ENCODE data around the gene PGD. TPM values are rescaled to one million over a fixed set of nuclear protein-coding genes. Genes with fewer than 3 reads are reported as not detected.

PGD gene
- 10 to 100 TPM; 42.3 to 78.8 (median 77.7) TPM for total RNA-seq

- H3K4me1 ChIP-seq, result peaks cover 26% of the 10 kb centered on the region
- H3K27me3 ChIP-seq, result no peaks in the 10 kb centered on the region
- no peaks in the 10 kb centered on the region for H3K9me3 ChIP-seq
- H3K4me3 ChIP-seq, result peak within 1 kb of the TSS; percentile 66
- DNase-seq (ENCODE audit: low spot score in 2 of 2), result peak; percentile 99 to 100
- H3K36me3 ChIP-seq, result peaks cover 17% of the 10 kb centered on the region
- TF ChIP-seq POLR2AphosphoS5 (IDR thresholded peaks at IDR 0.05) (peak in 1 of 3 donors; percentile 66), POLR2A (IDR thresholded peaks at IDR 0.05) (peak; percentile 21 to 63)
- TF ChIP-seq, protein P1, sequence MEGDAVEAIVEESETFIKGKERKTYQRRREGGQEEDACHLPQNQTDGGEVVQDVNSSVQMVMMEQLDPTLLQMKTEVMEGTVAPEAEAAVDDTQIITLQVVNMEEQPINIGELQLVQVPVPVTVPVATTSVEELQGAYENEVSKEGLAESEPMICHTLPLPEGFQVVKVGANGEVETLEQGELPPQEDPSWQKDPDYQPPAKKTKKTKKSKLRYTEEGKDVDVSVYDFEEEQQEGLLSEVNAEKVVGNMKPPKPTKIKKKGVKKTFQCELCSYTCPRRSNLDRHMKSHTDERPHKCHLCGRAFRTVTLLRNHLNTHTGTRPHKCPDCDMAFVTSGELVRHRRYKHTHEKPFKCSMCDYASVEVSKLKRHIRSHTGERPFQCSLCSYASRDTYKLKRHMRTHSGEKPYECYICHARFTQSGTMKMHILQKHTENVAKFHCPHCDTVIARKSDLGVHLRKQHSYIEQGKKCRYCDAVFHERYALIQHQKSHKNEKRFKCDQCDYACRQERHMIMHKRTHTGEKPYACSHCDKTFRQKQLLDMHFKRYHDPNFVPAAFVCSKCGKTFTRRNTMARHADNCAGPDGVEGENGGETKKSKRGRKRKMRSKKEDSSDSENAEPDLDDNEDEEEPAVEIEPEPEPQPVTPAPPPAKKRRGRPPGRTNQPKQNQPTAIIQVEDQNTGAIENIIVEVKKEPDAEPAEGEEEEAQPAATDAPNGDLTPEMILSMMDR (IDR thresholded peaks at IDR 0.05), result no peak
- WGBS, result under 1% methylated on average over 53 of the region's 76 CpGs
- H3K27ac ChIP-seq, result peak within 1 kb of the TSS; percentile 81
Measured at GRCh38 chr1:10398734-10399443, at the start of gene PGD. Gene PGD, plus strand, starts transcription at chr1:10399064. Its CDS starts 54 bp downstream, at chr1:10399118.

GRCh38 chr1:10353282-10353681 lies 45.6 kb upstream of the PGD start:
- Histone ChIP-seq H3K4me3 (no peak overlapping the region), H3K27ac (no peak overlapping the region), H3K4me1 (no peaks in the 10 kb centered on the region), H3K9me3 (no peaks in the 10 kb centered on the region), H3K27me3 (no peaks in the 10 kb centered on the region), H3K36me3 (peaks cover 50% of the 10 kb centered on the region)
- 61% methylated on average over 4 of the region's 4 CpGs for WGBS
- DNase-seq (ENCODE audit: low spot score in 2 of 2), result no peak
- TF ChIP-seq POLR2AphosphoS5 (IDR thresholded peaks at IDR 0.05) (no peak), EP300 (IDR thresholded peaks at IDR 0.05) (no peak), POLR2A (IDR thresholded peaks at IDR 0.05) (no peak)
- TF ChIP-seq, protein P1 (IDR thresholded peaks at IDR 0.05), result no peak

- H3K4me1 ChIP-seq, result no peaks in the 10 kb centered on the region
- DNase-seq (ENCODE audit: low spot score in 2 of 2), result no peak
- TF ChIP-seq, protein P1 (IDR thresholded peaks at IDR 0.05), result no peak
- TF ChIP-seq EP300 (IDR thresholded peaks at IDR 0.05) (no peak), POLR2AphosphoS5 (IDR thresholded peaks at IDR 0.05) (no peak)
- H3K36me3 ChIP-seq, result peaks cover 46% of the 10 kb centered on the region
- no peak overlapping the region for H3K4me3 ChIP-seq
- H3K27me3 ChIP-seq, result no peaks in the 10 kb centered on the region
- no peak overlapping the region for H3K27ac ChIP-seq
- WGBS, result 49% methylated on average over 2 of the region's 2 CpGs
- H3K9me3 ChIP-seq, result no peaks in the 10 kb centered on the region
Measured at GRCh38 chr1:10353693-10354092, 45.2 kb upstream of the PGD start.

DNA sequence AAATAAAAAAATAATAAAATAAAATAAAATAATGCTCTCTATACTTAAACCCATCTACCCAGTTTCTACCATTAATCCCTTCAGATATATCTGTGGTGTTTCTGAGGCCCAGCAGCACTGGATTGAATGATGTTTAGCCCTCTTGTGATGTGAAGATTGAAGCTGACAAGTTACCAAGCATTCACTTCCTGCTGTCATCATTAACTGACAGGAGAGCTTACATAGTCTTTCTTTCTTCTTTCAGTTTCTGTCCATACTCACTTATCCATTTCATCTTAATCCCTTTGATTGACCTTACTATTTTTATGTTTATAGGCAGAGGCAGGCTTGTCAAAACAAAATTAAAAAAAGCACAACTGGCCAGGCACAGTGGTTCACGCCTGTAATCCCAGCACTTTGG lies 38.8 kb upstream of the PGD start:
- DNase-seq (ENCODE audit: low spot score in 2 of 2), result no peak
- Histone ChIP-seq H3K9me3 (no peaks in the 10 kb centered on the region), H3K36me3 (peaks cover 49% of the 10 kb centered on the region), H3K4me3 (no peak overlapping the region), H3K4me1 (no peaks in the 10 kb centered on the region), H3K27me3 (no peaks in the 10 kb centered on the region), H3K27ac (no peak overlapping the region)
- TF ChIP-seq EP300 (IDR thresholded peaks at IDR 0.05), result no peak
- TF ChIP-seq POLR2AphosphoS5 (IDR thresholded peaks at IDR 0.05), result no peak
- no peak for TF ChIP-seq POLR2A (IDR thresholded peaks at IDR 0.05)
- TF ChIP-seq, protein P1 (IDR thresholded peaks at IDR 0.05), result no peak
- WGBS, result 95% methylated on average over 1 of the region's 1 CpG

DNA sequence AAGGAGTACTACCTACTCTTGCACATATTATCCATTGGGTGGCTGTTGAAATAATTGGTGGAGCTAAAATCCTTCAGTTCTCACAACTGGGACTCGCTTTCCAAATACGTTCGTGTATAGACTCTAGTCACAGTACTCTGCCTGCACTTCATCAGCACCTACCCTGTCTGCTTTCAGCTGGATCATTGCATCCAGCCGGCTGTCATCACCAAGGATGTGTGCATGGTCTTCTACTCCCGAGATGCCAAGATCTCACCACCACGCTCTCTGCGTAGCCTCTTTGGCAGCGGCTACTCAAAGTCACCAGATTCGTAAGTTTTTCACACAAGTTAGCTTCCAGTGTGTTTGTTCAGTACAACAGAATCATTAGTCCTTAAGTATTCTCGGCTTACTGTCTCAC lies 37.3 kb upstream of the PGD start:
- no peaks in the 10 kb centered on the region for H3K4me1 ChIP-seq
- DNase-seq (ENCODE audit: low spot score in 2 of 2), result no peak
- H3K27me3 ChIP-seq, result no peaks in the 10 kb centered on the region
- H3K4me3 ChIP-seq, result no peak overlapping the region
- H3K36me3 ChIP-seq, result peaks cover 61% of the 10 kb centered on the region
- no peak overlapping the region for H3K27ac ChIP-seq
- TF ChIP-seq POLR2A (IDR thresholded peaks at IDR 0.05), result no peak
- no peaks in the 10 kb centered on the region for H3K9me3 ChIP-seq
- WGBS, result 94% methylated on average over 10 of the region's 10 CpGs

All from suprapubic skin (tissue), 4 donors.